CD4-positive, alpha-beta T cell (primary cell): Measurements from ENCODE around the gene HEPN1. TPM values are rescaled to one million over a fixed set of nuclear protein-coding genes. Genes with fewer than 3 reads are reported as not detected.

ENCODE experiments used
- ATAC-seq: fragments of 200-7000 bp; cut with Tn5 transposase; one replicate; pipeline ENCODE4 v1.10.0; 2022; ENCODE audit warnings: mild to moderate bottlenecking; ENCODE audit not compliant: poor library complexity
- CTCF ChIA-PET: fragments of 350-600 bp; sonication (Branson Sonifier 250); formaldehyde crosslinking; loops from one replicate; lab custom pipeline; 2021; ENCODE audit warnings: antibody characterized with exemption, inconsistent platforms; lab: Charles Lee
- POLR2A ChIA-PET: fragments of 350-600 bp; sonication (Branson Sonifier 250); formaldehyde crosslinking; loops from one replicate; lab custom pipeline; 2021; ENCODE audit warnings: antibody characterized with exemption, inconsistent platforms; lab: Charles Lee
- DNase-seq, 14 experiments: peaks; one replicate each; pipeline ENCODE4 v3.0.0-alpha.2; 2013 to 2020; ENCODE audit warnings: mixed read lengths in 2 of 14
- H3K27ac ChIP-seq, 2 donors: one replicate each; pipeline versions ENCODE4 v1.5.1 to v1.7.0; 2013; ENCODE audit warnings: low read length in 2 of 2, low read depth in 1 of 2, mild to moderate bottlenecking in 1 of 2
- H3K27me3 ChIP-seq, 2 experiments: 1 replicate in 1 of 2; 2 replicates in 1 of 2; pipeline versions ENCODE4 v1.6.1 to v1.7.0; 2013; ENCODE audit warnings: low read length in 2 of 2, control low read depth in 1 of 2, mild to moderate bottlenecking in 1 of 2, moderate library complexity in 1 of 2; ENCODE audit not compliant: insufficient read depth in 2 of 2, control insufficient read depth in 1 of 2
- H3K36me3 ChIP-seq: one replicate; pipeline ENCODE4 v1.6.1; 2013; ENCODE audit warnings: low read length, control low read depth; ENCODE audit not compliant: insufficient read depth
- H3K4me1 ChIP-seq: one replicate; pipeline ENCODE4 v1.6.1; 2013; ENCODE audit warnings: low read length, control low read depth; ENCODE audit not compliant: insufficient read depth
- H3K4me3 ChIP-seq: one replicate; pipeline ENCODE4 v1.5.1; 2013; ENCODE audit warnings: mild to moderate bottlenecking, low read length, moderate library complexity
- H3K9me3 ChIP-seq, 2 experiments: 1 replicate in 1 of 2; 2 replicates in 1 of 2; pipeline versions ENCODE4 v1.6.1 to v1.7.0; 2013; ENCODE audit warnings: low read length in 2 of 2, mild to moderate bottlenecking in 2 of 2, control low read depth in 1 of 2, moderate library complexity in 1 of 2; ENCODE audit not compliant: control insufficient read depth in 1 of 2, insufficient read depth in 1 of 2
- H3K27ac Mint-ChIP-seq: one replicate; pipeline ENCODE4 v1.8.0; 2020; ENCODE audit warnings: mixed read lengths
- H3K27me3 Mint-ChIP-seq: one replicate; pipeline ENCODE4 v1.8.0; 2021; ENCODE audit warnings: mixed read lengths
- H3K36me3 Mint-ChIP-seq: one replicate; pipeline ENCODE4 v1.8.0; 2021; ENCODE audit warnings: low read depth, mixed read lengths
- H3K4me1 Mint-ChIP-seq: one replicate; pipeline ENCODE4 v1.8.0; 2021; ENCODE audit warnings: low read depth, mixed read lengths
- H3K4me3 Mint-ChIP-seq: one replicate; pipeline ENCODE4 v1.8.0; 2020; ENCODE audit warnings: mild to moderate bottlenecking, mixed read lengths
- H3K9me3 Mint-ChIP-seq: one replicate; pipeline ENCODE4 v1.8.0; 2020; ENCODE audit warnings: mixed read lengths
- intact Hi-C, 2 experiments: fragments of 100-400 bp; cut with DNase I in 1 of 2; cut with micrococcal nuclease in 1 of 2; formaldehyde crosslinking; loops; one replicate each; pipeline versions ENCODE4 v1.15.1 to v1.9.0; 2023 to 2025; cut with DNase I, micrococcal nuclease
- polyA plus RNA-seq, 2 donors: library from polyadenylated mRNA; unstranded; fragments of 120-200 nt; gene quantifications; one replicate each; pipeline ENCODE4 v1.2.1, GENCODE V29; 2013
- total RNA-seq, 174 experiments: library from RNA in 2 of 174; stranded (reverse) in 2 of 174; gene quantifications; one replicate each; pipeline ENCODE4 v1.2.3 and lab custom pipeline; 2021 to 2026
- TF ChIP-seq, protein P1 (sequence below): fragments of 200-600 bp; IDR thresholded peaks from one replicate; pipeline ENCODE4 v1.8.0; 2022; ENCODE audit warnings: antibody characterized with exemption, mild to moderate bottlenecking

The HEPN1 gene
- not detected for total RNA-seq
- polyA plus RNA-seq (2013, experiment 1 of 2) = not detected
- 0.03 TPM for polyA plus RNA-seq (2013, experiment 2 of 2)
- 0 to 0.08 (median 0) reads per million in 172 experiments for total RNA-seq (lab: John Stamatoyannopoulos, UW)

DNA sequence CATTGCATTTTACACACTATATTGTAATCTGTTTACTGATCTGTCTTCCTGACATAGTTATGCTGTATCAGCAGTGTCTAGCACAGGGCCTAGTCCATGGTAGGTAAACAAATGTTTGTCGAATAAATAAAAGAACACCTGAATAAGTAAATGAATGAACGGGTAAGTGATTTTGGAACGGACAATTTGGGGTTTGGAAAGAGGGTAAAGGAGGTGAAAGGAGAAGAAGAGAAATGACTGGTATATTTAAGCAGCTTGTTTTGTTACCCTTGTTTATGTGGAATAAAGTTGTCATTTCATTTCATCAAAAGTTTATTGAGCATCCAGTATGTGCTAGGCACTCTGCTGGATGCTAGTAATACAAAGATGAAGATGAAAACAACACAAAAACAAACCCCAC is at the start of gene HEPN1:
TSS of gene HEPN1 (plus strand) at position 301 of the 400 bp plus-strand sequence.
- intact Hi-C loops = loop anchor here in 1 of 2 experiments (5.0 kb wide), 1 partner anchor 223 kb away; no protein-coding TSS in a partner anchor
- H3K4me1 ChIP-seq = peaks cover 27% of the 10 kb centered on the region
- H3K36me3 ChIP-seq = no peaks in the 10 kb centered on the region
- no peak for DNase-seq
- H3K27me3 ChIP-seq = no peaks in the 10 kb centered on the region
- peak within 1 kb of the TSS; percentile 35 for H3K4me3 Mint-ChIP-seq
- no peak for ATAC-seq
- TF ChIP-seq, protein P1, sequence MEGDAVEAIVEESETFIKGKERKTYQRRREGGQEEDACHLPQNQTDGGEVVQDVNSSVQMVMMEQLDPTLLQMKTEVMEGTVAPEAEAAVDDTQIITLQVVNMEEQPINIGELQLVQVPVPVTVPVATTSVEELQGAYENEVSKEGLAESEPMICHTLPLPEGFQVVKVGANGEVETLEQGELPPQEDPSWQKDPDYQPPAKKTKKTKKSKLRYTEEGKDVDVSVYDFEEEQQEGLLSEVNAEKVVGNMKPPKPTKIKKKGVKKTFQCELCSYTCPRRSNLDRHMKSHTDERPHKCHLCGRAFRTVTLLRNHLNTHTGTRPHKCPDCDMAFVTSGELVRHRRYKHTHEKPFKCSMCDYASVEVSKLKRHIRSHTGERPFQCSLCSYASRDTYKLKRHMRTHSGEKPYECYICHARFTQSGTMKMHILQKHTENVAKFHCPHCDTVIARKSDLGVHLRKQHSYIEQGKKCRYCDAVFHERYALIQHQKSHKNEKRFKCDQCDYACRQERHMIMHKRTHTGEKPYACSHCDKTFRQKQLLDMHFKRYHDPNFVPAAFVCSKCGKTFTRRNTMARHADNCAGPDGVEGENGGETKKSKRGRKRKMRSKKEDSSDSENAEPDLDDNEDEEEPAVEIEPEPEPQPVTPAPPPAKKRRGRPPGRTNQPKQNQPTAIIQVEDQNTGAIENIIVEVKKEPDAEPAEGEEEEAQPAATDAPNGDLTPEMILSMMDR = no peak
- H3K9me3 Mint-ChIP-seq = no peaks in the 10 kb centered on the region
- H3K27ac ChIP-seq = no peak within 1 kb of the TSS
- no peak within 1 kb of the TSS for H3K27ac Mint-ChIP-seq
- ChIA-PET POLR2A (no interaction called here), CTCF (no interaction called here)
- H3K27me3 Mint-ChIP-seq = no peaks in the 10 kb centered on the region
- peaks cover 29% of the 10 kb centered on the region for H3K4me1 Mint-ChIP-seq
- no peaks in the 10 kb centered on the region for H3K9me3 ChIP-seq
- no peak within 1 kb of the TSS for H3K4me3 ChIP-seq
- no peaks in the 10 kb centered on the region for H3K36me3 Mint-ChIP-seq

DNA sequence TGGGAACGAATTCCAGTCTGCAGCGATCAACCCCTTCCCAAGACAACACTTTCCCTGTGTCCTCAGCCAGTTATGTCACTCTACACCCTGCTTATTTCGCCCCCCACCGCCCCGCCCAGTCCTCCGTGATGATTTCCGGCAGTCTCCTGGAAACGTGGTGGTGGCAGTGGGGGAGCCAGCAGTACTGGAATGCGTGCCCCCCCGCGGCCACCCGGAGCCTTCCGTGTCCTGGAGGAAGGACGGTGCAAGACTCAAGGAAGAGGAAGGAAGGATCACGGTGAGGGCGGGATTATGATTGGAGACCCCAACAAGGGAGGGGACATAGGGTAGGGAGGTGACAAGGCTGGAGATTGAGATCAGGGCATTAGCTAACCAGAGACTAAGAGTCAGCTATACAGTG is 49.7 kb upstream of the HEPN1 start:
- H3K4me1 ChIP-seq = peaks cover 45% of the 10 kb centered on the region
- intact Hi-C loops = no loop called here
- DNase-seq (no peak), ATAC-seq (no peak)
- H3K36me3 ChIP-seq = no peaks in the 10 kb centered on the region
- Mint-ChIP-seq H3K36me3 (no peaks in the 10 kb centered on the region), H3K4me3 (peak overlapping the region; percentile 50), H3K27me3 (peaks cover 96% of the 10 kb centered on the region), H3K9me3 (no peaks in the 10 kb centered on the region), H3K27ac (no peak overlapping the region), H3K4me1 (peaks cover 39% of the 10 kb centered on the region)
- H3K27ac ChIP-seq = no peak overlapping the region
- H3K9me3 ChIP-seq = peaks cover 0 to 21% of the 10 kb centered on the region in 2 experiments
- CTCF ChIA-PET = interaction anchor here (1.5 kb wide), 1 partner anchor 97 kb away, joined by 3 read pairs; no protein-coding TSS in a partner anchor
- TF ChIP-seq, protein P1 = no peak
- peak overlapping the region; percentile 5 for H3K4me3 ChIP-seq
- POLR2A ChIA-PET = no interaction called here
- H3K27me3 ChIP-seq = peaks cover 73 to 96% of the 10 kb centered on the region in 2 experiments

DNA sequence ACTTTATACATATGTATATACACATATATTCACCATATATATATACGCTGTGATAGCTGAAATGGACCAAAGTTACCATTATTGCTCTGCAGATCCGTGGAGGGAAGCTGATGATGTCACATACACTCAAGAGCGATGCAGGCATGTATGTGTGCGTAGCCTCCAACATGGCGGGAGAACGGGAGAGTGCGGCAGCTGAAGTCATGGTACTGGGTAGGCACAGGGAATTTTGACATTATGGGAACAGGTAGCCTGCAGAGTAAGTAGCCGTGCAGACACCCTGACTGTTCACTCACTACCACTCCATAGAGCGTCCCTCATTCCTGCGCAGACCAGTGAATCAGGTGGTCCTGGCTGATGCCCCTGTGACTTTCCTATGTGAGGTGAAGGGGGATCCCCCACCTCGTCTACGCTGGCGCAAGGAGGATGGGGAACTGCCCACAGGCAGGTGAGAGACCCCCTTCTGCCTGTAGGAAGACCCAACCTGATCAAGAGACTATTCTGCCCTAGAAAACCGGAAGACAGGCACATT is 49.1 kb upstream of the HEPN1 start:
- Mint-ChIP-seq H3K4me1 (peaks cover 39% of the 10 kb centered on the region), H3K4me3 (no peak overlapping the region), H3K9me3 (no peaks in the 10 kb centered on the region), H3K27me3 (peaks cover 95% of the 10 kb centered on the region), H3K27ac (no peak overlapping the region), H3K36me3 (no peaks in the 10 kb centered on the region)
- peaks cover 67 to 96% of the 10 kb centered on the region in 2 experiments for H3K27me3 ChIP-seq
- POLR2A ChIA-PET = no interaction called here
- ATAC-seq = no peak
- TF ChIP-seq, protein P1 = no peak
- CTCF ChIA-PET = no interaction called here
- no peak overlapping the region for H3K27ac ChIP-seq
- H3K4me3 ChIP-seq = no peak overlapping the region
- peaks cover 43% of the 10 kb centered on the region for H3K4me1 ChIP-seq
- DNase-seq = no peak
- no peaks in the 10 kb centered on the region for H3K36me3 ChIP-seq
- H3K9me3 ChIP-seq = peaks cover 0 to 23% of the 10 kb centered on the region in 2 experiments
- intact Hi-C loops = no loop called here
